Tibial artery (tissue), 4 donors: ENCODE data around the gene SCN4B.

Source experiments
- DNase-seq, 2 donors: peaks; one replicate each; pipeline ENCODE4 v3.0.0-alpha.2; 2019
- H3K27ac ChIP-seq, 2 donors: fragments of 200-600 bp; sonication (generic) in 1 of 2; 1 replicate in 1 of 2; 2 replicates in 1 of 2; pipeline ENCODE4 v1.5.1; 2018 to 2019; ENCODE audit warnings: mild to moderate bottlenecking in 1 of 2
- H3K27me3 ChIP-seq, 2 donors: fragments of 200-600 bp; sonication (generic) in 1 of 2; one replicate each; pipeline versions ENCODE4 v1.5.1 to v1.6.0; 2016 to 2019
- H3K36me3 ChIP-seq, 3 donors: fragments of 200-600 bp; sonication (generic) in 2 of 3; one replicate each; pipeline ENCODE4 v1.5.1; 2016 to 2019; ENCODE audit warnings: mild to moderate bottlenecking in 2 of 3
- H3K4me1 ChIP-seq, 4 donors: fragments of 200-600 bp; sonication (generic) in 2 of 4; 1 replicate in 3 of 4; 2 replicates in 1 of 4; pipeline ENCODE4 v1.5.1; 2016 to 2019
- H3K4me3 ChIP-seq, 2 donors: fragments of 200-600 bp; sonication (generic) in 1 of 2; 1 replicate in 1 of 2; 2 replicates in 1 of 2; pipeline ENCODE4 v1.5.1; 2018 to 2019; ENCODE audit warnings: mild to moderate bottlenecking in 2 of 2
- H3K9me3 ChIP-seq, 3 donors: fragments of 200-600 bp; sonication (generic) in 1 of 3; one replicate each; pipeline ENCODE4 v1.5.1; 2016 to 2019
- intact Hi-C: fragments of 100-400 bp; cut with DNase I; formaldehyde crosslinking; loops from one replicate; pipeline ENCODE4 v1.15.0; 2023; ENCODE audit warnings: low total_unique reads
- TF ChIP-seq, protein P1 (sequence below), 2 experiments: fragments of 200-600 bp in 1 of 2; fragments of 450-650 bp in 1 of 2; IDR thresholded peaks; one replicate each; pipeline ENCODE4 v1.5.1; 2017 to 2019; ENCODE audit warnings: antibody characterized with exemption in 2 of 2, mild to moderate bottlenecking in 1 of 2, moderate library complexity in 1 of 2

SCN4B gene

GRCh38 chr11:118084656-118085055 lies 68.0 kb downstream of the SCN4B start:
- no peaks in the 10 kb centered on the region for H3K36me3 ChIP-seq
- H3K27ac ChIP-seq: no peak overlapping the region
- TF ChIP-seq, protein P1, sequence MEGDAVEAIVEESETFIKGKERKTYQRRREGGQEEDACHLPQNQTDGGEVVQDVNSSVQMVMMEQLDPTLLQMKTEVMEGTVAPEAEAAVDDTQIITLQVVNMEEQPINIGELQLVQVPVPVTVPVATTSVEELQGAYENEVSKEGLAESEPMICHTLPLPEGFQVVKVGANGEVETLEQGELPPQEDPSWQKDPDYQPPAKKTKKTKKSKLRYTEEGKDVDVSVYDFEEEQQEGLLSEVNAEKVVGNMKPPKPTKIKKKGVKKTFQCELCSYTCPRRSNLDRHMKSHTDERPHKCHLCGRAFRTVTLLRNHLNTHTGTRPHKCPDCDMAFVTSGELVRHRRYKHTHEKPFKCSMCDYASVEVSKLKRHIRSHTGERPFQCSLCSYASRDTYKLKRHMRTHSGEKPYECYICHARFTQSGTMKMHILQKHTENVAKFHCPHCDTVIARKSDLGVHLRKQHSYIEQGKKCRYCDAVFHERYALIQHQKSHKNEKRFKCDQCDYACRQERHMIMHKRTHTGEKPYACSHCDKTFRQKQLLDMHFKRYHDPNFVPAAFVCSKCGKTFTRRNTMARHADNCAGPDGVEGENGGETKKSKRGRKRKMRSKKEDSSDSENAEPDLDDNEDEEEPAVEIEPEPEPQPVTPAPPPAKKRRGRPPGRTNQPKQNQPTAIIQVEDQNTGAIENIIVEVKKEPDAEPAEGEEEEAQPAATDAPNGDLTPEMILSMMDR (IDR thresholded peaks at IDR 0.05): no peak
- DNase-seq: no peak
- no peak overlapping the region for H3K4me3 ChIP-seq
- H3K9me3 ChIP-seq: peaks cover 0 to 8% (median 0%) of the 10 kb centered on the region in 3 donors
- peaks cover 0 to 6% (median 0%) of the 10 kb centered on the region in 4 donors for H3K4me1 ChIP-seq
- intact Hi-C loops: no loop called here
- H3K27me3 ChIP-seq: peaks cover 0 to 26% of the 10 kb centered on the region in 2 donors

DNA sequence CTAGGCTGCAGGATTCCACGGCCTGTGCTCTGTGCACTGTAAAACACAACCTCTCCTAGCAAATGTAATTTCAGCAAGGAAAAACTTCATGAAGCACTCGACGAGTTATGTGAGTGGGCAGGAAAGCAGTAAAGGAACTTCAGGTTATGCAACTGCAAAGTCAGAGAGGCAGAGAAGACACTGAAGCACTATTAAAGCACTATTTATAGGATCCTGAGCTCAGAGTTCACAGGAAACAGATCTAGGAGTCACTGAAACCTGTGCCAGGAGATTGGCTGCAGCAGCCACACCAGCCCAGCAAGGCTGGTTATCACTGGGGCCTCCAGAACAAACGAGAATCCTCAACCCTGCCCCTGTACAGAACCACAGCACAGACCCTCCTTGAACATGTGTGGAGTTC lies 68.4 kb downstream of the SCN4B start:
- H3K4me1 ChIP-seq: peaks cover 0 to 6% (median 0%) of the 10 kb centered on the region in 4 donors

More for the DNA sequence above, 68.4 kb downstream of the SCN4B start:
- no peaks in the 10 kb centered on the region for H3K36me3 ChIP-seq
- TF ChIP-seq, protein P1 (IDR thresholded peaks at IDR 0.05): no peak
- intact Hi-C loops: no loop called here
- peaks cover 0 to 29% of the 10 kb centered on the region in 2 donors for H3K27me3 ChIP-seq
- no peak for DNase-seq
- no peak overlapping the region for H3K4me3 ChIP-seq
- H3K27ac ChIP-seq: no peak overlapping the region
- peaks cover 0 to 8% (median 0%) of the 10 kb centered on the region in 3 donors for H3K9me3 ChIP-seq
